Left lung (tissue), 10 donors: ENCODE data around the gene ATF7IP. TPM values are rescaled to one million over a fixed set of nuclear protein-coding genes. Genes with fewer than 3 reads are reported as not detected.
"Not testable (repeated sequence)": the region's sequence is repeated elsewhere in the genome, so short reads cannot be mapped to it uniquely, and the experiment has no call there.

Experiments used
- ATAC-seq: fragments of 200-7000 bp; cut with Tn5 transposase; one replicate; pipeline ENCODE4 v1.9.1; 2020; ENCODE audit warnings: moderate library complexity
- DNase-seq, 4 donors: peaks; one replicate each; pipeline ENCODE4 v3.0.0-alpha.2; 2013 to 2020
- H3K27ac ChIP-seq, 2 donors: fragments of 200-600 bp; sonication (generic) in 1 of 2; one replicate each; pipeline versions ENCODE4 v1.5.0 to v1.8.0; 2020 to 2021
- H3K27me3 ChIP-seq, 2 donors: fragments of 200-600 bp; sonication (generic) in 1 of 2; one replicate each; pipeline versions ENCODE4 v1.5.0 to v1.8.0; 2020 to 2021
- H3K36me3 ChIP-seq, 2 donors: fragments of 200-600 bp; sonication (generic) in 1 of 2; one replicate each; pipeline versions ENCODE4 v1.5.0 to v1.8.0; 2020 to 2021
- H3K4me1 ChIP-seq, 2 donors: fragments of 200-600 bp; one replicate each; pipeline ENCODE4 v1.8.0; 2021
- H3K4me3 ChIP-seq, 2 donors: fragments of 200-600 bp; sonication (generic) in 1 of 2; one replicate each; pipeline versions ENCODE4 v1.5.0 to v1.8.0; 2020 to 2021; ENCODE audit warnings: mild to moderate bottlenecking in 1 of 2
- H3K9me3 ChIP-seq, 2 donors: fragments of 200-600 bp; sonication (generic) in 1 of 2; one replicate each; pipeline versions ENCODE4 v1.5.0 to v1.8.0; 2020 to 2021
- intact Hi-C, 2 donors: fragments of 100-400 bp; cut with DNase I; formaldehyde crosslinking; loops; one replicate each; pipeline versions ENCODE4 v1.11.2 to v1.14.2; 2022
- polyA plus RNA-seq, 6 donors: library from polyadenylated mRNA; unstranded; fragments of 120-200 nt; gene quantifications; one replicate each; pipeline ENCODE4 v1.2.1, GENCODE V29; 2013; ENCODE audit not compliant: insufficient read length in 6 of 6
- total RNA-seq, 2 donors: library from RNA; stranded (reverse); fragmentation: NEBNext Ultra II Directional; extraction: Animal tissue kit (Norgen Biotek cat#: 25700); gene quantifications; one replicate each; pipeline ENCODE4 v1.2.1, GENCODE V29; 2021
- TF ChIP-seq, protein P1 (sequence below), 2 donors: fragments of 200-600 bp; sonication (generic) in 1 of 2; IDR thresholded peaks; one replicate each; pipeline versions ENCODE4 v1.5.0 to v1.8.0; 2021; ENCODE audit warnings: antibody characterized with exemption in 2 of 2
- donor health status: DM: no; HTN: yes; CAD: no.
- donor health status: DM: no; HTN: no; CAD: no.

Gene ATF7IP
- total and polyA plus RNA-seq, 8 donors, result 47.6 to 84.8 (median 55.6) TPM

DNA sequence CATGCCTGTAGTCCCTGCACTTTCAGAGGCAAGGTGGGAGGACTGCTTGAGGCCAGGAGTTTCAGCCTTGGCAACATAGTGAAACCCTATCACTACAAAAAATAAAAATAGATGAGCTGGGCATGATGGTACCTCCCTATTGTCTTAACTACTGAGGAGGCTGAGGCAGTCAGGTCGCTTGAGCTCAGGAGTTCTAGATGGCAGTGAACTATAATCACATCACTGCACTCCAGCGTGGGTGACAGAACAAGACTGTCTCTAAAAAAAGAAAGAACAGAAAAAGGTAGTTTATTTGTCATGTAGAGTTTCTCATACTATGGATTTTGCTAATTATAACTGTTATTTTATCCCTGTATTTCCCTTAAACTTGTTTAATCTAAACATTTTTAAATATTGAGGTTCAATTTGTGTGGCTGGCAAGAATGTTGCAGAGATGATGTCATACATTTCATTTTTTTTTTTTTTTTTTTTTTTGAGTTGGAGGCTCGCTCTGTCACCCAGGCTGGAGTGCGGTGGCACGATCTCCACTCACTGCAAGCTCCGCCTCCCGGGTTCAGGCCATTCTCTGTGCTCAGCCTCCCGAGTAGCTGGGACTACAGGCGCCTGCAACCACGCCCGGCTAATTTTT, 39.7 kb upstream of the ATF7IP start:
- no peak for DNase-seq
- intact Hi-C loops, result no loop called here
- Histone ChIP-seq H3K27me3 (no peaks in the 10 kb centered on the region), H3K36me3 (no peaks in the 10 kb centered on the region), H3K27ac (no peak overlapping the region), H3K4me3 (no peak overlapping the region), H3K4me1 (no peaks in the 10 kb centered on the region), H3K9me3 (peaks cover 0 to 1% of the 10 kb centered on the region in 2 donors)
- ATAC-seq, result no peak
- TF ChIP-seq, protein P1, sequence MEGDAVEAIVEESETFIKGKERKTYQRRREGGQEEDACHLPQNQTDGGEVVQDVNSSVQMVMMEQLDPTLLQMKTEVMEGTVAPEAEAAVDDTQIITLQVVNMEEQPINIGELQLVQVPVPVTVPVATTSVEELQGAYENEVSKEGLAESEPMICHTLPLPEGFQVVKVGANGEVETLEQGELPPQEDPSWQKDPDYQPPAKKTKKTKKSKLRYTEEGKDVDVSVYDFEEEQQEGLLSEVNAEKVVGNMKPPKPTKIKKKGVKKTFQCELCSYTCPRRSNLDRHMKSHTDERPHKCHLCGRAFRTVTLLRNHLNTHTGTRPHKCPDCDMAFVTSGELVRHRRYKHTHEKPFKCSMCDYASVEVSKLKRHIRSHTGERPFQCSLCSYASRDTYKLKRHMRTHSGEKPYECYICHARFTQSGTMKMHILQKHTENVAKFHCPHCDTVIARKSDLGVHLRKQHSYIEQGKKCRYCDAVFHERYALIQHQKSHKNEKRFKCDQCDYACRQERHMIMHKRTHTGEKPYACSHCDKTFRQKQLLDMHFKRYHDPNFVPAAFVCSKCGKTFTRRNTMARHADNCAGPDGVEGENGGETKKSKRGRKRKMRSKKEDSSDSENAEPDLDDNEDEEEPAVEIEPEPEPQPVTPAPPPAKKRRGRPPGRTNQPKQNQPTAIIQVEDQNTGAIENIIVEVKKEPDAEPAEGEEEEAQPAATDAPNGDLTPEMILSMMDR (IDR thresholded peaks at IDR 0.05), result no peak

DNA sequence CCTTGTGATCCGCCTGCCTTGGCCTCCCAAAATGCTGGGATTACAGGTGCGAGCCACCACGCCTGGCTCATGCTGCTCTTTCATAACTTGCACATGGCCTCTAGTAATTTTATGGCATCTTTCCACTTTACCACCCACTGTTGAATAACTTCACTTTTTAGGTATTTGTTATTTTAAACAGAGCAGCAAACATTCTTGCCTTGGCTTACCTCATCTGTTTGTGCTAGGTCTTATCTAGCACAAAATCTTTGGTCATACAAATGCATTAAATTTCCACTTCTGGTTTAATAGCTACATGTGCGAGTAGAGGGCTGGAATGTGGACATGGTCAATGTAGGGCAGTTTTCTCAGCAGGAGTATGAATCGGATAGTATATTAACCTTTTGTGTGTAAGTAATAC, 38.8 kb upstream of the ATF7IP start:
- intact Hi-C loops, result no loop called here
- TF ChIP-seq, protein P1 (IDR thresholded peaks at IDR 0.05), result no peak
- Histone ChIP-seq H3K36me3 (no peaks in the 10 kb centered on the region), H3K4me3 (no peak overlapping the region), H3K27me3 (no peaks in the 10 kb centered on the region), H3K27ac (no peak overlapping the region), H3K4me1 (no peaks in the 10 kb centered on the region), H3K9me3 (peaks cover 0 to 8% of the 10 kb centered on the region in 2 donors)
- DNase-seq (no peak), ATAC-seq (no peak)

DNA sequence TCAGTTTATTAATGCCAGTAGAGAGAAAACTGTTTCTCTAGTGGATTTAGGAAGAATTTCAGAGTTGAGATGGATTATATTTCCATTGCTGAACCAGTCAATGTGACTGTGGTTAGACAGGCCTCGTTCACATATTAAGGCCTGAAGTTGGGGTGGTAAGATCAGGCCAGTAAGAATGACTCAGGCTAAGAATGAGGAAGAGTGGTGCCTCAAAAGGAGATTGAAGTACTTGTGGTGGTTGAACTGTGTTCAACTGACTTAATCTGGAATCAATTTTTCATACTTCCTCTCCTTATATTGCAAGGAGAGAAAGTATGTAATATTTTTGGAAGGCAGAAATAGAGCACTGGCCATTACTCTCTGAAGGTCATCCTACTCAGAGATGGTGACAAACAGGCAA, 37.8 kb upstream of the ATF7IP start:
- Histone ChIP-seq H3K36me3 (no peaks in the 10 kb centered on the region), H3K9me3 (peaks cover 0 to 18% of the 10 kb centered on the region in 2 donors), H3K27ac (peak overlapping the region in 1 of 2 donors; percentile 45), H3K27me3 (no peaks in the 10 kb centered on the region), H3K4me1 (no peaks in the 10 kb centered on the region), H3K4me3 (no peak overlapping the region)
- peak; percentile 90 for ATAC-seq
- TF ChIP-seq, protein P1 (IDR thresholded peaks at IDR 0.05), result no peak
- intact Hi-C loops, result no loop called here
- DNase-seq, result no peak

DNA sequence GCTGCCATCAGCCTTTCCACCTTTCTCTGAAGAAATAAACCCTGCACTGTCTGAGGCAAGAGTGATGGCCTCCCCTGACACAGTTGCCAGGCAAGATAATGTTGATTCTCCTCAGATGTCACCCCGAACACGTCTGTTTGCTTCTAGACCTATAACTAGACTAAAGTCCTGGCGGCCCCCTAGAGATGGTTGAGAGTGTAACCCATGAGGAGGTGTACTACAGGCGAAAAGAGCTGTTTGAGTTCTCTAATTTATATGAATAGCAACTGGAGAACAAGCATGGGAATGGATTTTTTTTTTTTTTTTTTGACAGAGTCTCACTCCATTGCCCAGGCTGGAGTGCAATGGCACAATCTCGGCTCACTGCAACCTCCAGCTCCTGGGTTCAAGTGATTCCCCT, 33.0 kb upstream of the ATF7IP start:
- no peaks in the 10 kb centered on the region for H3K36me3 ChIP-seq
- no peak overlapping the region for H3K4me3 ChIP-seq
- no peak for ATAC-seq
- H3K4me1 ChIP-seq, result no peaks in the 10 kb centered on the region
- H3K27me3 ChIP-seq, result no peaks in the 10 kb centered on the region
- intact Hi-C loops, result no loop called here
- no peak for DNase-seq
- peaks cover 0 to 40% of the 10 kb centered on the region in 2 donors for H3K9me3 ChIP-seq
- TF ChIP-seq, protein P1 (IDR thresholded peaks at IDR 0.05), result no peak
- no peak overlapping the region for H3K27ac ChIP-seq

DNA sequence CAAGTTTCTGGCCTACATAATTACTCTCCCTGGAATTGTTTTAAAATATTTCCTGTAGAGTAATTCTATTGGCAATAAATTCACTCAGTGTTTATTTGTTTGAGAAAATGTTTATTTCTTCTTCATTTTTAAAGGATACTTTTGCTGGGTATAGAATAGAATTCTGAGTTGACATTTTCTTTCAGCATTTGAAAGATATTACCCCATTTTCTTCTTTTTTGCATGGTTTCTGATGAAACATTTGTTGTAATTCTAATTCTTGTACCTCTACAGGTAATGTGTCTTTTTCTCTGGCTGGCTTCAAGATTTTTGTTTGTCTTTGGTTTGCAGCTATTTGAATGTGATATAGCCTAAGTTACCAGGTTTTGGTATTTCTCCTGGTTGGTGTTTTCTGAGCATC, 25.1 kb upstream of the ATF7IP start:
- Histone ChIP-seq H3K4me3 (no peak overlapping the region), H3K4me1 (no peaks in the 10 kb centered on the region), H3K9me3 (peaks cover 0 to 41% of the 10 kb centered on the region in 2 donors), H3K27me3 (no peaks in the 10 kb centered on the region), H3K27ac (no peak overlapping the region), H3K36me3 (no peaks in the 10 kb centered on the region)
- intact Hi-C loops, result no loop called here
- TF ChIP-seq, protein P1 (IDR thresholded peaks at IDR 0.05), result no peak
- ATAC-seq (no peak), DNase-seq (no peak)

DNA sequence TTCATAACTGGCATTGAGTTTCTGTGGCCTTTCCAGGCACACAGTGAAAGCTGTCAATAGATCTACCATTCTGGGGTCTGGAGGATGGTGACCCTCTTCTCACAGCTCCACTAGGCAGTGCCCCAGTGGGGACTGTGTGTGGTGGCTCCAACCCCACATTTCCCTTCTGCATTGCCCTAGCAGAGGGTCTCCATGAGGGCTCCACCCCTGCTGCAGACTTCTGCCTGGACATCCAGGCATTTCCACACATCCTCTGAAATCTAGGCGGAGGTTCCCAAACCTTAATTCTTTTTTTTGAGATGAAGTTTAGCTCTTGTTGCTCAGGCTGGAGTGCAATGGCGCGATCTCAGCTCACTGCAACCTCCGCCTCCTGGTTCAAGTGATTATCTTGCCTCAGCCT, 14.0 kb upstream of the ATF7IP start:
- peaks cover 0 to 36% of the 10 kb centered on the region in 2 donors for H3K9me3 ChIP-seq
- DNase-seq, ATAC-seq, intact Hi-C loops, H3K27me3 ChIP-seq, H3K4me1 ChIP-seq, H3K36me3 ChIP-seq, H3K4me3 ChIP-seq, H3K27ac ChIP-seq: not testable (repeated sequence)

DNA sequence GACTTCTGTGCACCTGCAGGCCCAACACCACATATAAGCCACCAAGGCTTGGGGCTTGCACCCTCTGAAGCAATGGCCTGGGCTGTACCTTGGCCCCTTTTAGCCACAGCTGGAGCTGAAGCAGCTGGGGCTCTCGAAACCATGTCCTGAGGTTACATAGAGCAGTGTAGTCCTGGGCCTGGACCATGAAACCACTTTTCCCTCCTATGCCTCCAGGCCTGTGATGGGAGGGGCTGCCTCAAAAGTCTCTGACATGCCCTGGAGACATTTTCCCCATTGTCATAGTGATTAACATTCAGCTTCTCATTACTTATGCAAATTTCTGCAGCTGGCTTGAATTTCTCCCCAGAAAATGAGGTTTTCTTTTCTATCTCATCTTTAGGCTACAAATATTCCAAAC, 13.4 kb upstream of the ATF7IP start:
- H3K27ac ChIP-seq, DNase-seq, H3K4me1 ChIP-seq, intact Hi-C loops, ATAC-seq, H3K36me3 ChIP-seq, H3K27me3 ChIP-seq, H3K4me3 ChIP-seq: not testable (repeated sequence)
- peaks cover 0 to 36% of the 10 kb centered on the region in 2 donors for H3K9me3 ChIP-seq

DNA sequence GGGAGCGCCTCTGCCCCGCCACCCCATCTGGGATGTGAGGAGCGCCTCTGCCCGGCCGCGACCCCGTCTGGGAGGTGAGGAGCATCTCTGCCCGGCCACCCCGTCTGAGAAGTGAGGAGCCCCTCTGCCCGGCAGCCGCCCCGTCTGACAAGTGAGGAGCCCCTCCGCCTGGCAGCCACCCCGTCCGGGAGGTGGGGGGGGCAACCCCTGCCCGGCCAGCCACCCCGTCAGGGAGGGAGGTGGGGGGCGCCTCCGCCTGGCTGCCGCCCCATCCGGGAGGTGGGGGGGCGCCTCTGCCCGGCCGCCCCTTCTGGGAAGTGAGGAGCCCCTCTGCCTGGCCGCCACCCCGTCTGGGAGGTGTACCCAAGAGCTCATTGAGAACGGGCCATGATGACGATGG, 10.8 kb upstream of the ATF7IP start:
- H3K27me3 ChIP-seq, ATAC-seq, DNase-seq, intact Hi-C loops, H3K36me3 ChIP-seq, H3K4me3 ChIP-seq, H3K4me1 ChIP-seq, H3K27ac ChIP-seq: not testable (repeated sequence)
- H3K9me3 ChIP-seq, result peaks cover 0 to 31% of the 10 kb centered on the region in 2 donors
